H1 (cell line): ENCODE data around the gene GNB5.

Source experiments
- GTF2F1 ChIP-seq: IDR thresholded peaks from 2 replicates; pipeline ENCODE4 v1.6.1; 2012; ENCODE audit warnings: low read depth, low read length, improper control_type of control experiment, borderline replicate concordance
- HDAC2 ChIP-seq, 2 experiments: fragments of 300-600 bp in 1 of 2; sonication (generic) in 1 of 2; IDR thresholded peaks; 2 replicates each; pipeline ENCODE4 v1.6.1; 2011 to 2012; ENCODE audit warnings: low read depth in 2 of 2, low read length in 2 of 2, mild to moderate bottlenecking in 2 of 2, moderate library complexity in 2 of 2, borderline replicate concordance in 1 of 2, inconsistent platforms in 1 of 2
- KDM1A ChIP-seq: fragments of 200-600, 300-600 bp; sonication (generic); IDR thresholded peaks from 2 replicates; pipeline ENCODE4 v1.7.1; 2016; ENCODE audit warnings: mild to moderate bottlenecking, low read length, borderline replicate concordance
- KDM5A ChIP-seq: fragments of 200-600 bp; IDR thresholded peaks from 2 replicates; pipeline ENCODE4 v1.7.1; 2012; ENCODE audit warnings: mild to moderate bottlenecking, low read length, inconsistent platforms, mixed read lengths
- POLR2A ChIP-seq, 2 experiments: IDR thresholded peaks; 1 replicate in 1 of 2; 2 replicates in 1 of 2; pipeline ENCODE4 v1.6.1; 2011; ENCODE audit warnings: low read depth in 2 of 2, low read length in 2 of 2, mild to moderate bottlenecking in 2 of 2; ENCODE audit errors: control extremely low read depth in 1 of 2
- TF ChIP-seq, protein P1 (sequence below), 3 experiments: IDR thresholded peaks; 1 replicate in 2 of 3; 2 replicates in 1 of 3; pipeline versions ENCODE4 v1.5.1 to v1.6.1; 2011; ENCODE audit warnings: low read length in 3 of 3, mild to moderate bottlenecking in 3 of 3, inconsistent platforms in 2 of 3, low read depth in 1 of 3, moderate library complexity in 1 of 3; ENCODE audit not compliant: insufficient read depth in 1 of 3; ENCODE audit errors: control extremely low read depth in 1 of 3

- TF ChIP-seq POLR2A (IDR thresholded peaks at IDR 0.05; ENCODE audit: control extremely low read depth in 1 of 2, low read depth in 2 of 2, low read length in 2 of 2) (no peak), KDM1A (no peak), GTF2F1 (no peak), KDM5A (no peak), HDAC2 (IDR thresholded peaks at IDR 0.05; ENCODE audit: borderline replicate concordance in 1 of 2, low read depth in 2 of 2, low read length in 2 of 2) (no peak)
- TF ChIP-seq, protein P1, sequence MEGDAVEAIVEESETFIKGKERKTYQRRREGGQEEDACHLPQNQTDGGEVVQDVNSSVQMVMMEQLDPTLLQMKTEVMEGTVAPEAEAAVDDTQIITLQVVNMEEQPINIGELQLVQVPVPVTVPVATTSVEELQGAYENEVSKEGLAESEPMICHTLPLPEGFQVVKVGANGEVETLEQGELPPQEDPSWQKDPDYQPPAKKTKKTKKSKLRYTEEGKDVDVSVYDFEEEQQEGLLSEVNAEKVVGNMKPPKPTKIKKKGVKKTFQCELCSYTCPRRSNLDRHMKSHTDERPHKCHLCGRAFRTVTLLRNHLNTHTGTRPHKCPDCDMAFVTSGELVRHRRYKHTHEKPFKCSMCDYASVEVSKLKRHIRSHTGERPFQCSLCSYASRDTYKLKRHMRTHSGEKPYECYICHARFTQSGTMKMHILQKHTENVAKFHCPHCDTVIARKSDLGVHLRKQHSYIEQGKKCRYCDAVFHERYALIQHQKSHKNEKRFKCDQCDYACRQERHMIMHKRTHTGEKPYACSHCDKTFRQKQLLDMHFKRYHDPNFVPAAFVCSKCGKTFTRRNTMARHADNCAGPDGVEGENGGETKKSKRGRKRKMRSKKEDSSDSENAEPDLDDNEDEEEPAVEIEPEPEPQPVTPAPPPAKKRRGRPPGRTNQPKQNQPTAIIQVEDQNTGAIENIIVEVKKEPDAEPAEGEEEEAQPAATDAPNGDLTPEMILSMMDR (IDR thresholded peaks at IDR 0.05; ENCODE audit: control extremely low read depth in 1 of 3, insufficient read depth in 1 of 3, low read depth in 1 of 3, low read length in 3 of 3): no peak
Observed at GRCh38 chr15:52128568-52128967, 62.6 kb downstream of the GNB5 start.
